Endothelial cell of coronary artery (primary cell): ENCODE measurements around the gene GDF3. TPM values are rescaled to one million over a fixed set of nuclear protein-coding genes. Genes with fewer than 3 reads are reported as not detected.

Source experiments
- total RNA-seq: library from RNA; depleted of rRNA; stranded (reverse); fragments of >200 nt; gene quantifications from 2 replicates; pipeline ENCODE4 v1.2.3, GENCODE V29; 2014

Gene GDF3
- total RNA-seq, result 0.18 TPM in 1 of 2 replicates, not detected in the other

DNA sequence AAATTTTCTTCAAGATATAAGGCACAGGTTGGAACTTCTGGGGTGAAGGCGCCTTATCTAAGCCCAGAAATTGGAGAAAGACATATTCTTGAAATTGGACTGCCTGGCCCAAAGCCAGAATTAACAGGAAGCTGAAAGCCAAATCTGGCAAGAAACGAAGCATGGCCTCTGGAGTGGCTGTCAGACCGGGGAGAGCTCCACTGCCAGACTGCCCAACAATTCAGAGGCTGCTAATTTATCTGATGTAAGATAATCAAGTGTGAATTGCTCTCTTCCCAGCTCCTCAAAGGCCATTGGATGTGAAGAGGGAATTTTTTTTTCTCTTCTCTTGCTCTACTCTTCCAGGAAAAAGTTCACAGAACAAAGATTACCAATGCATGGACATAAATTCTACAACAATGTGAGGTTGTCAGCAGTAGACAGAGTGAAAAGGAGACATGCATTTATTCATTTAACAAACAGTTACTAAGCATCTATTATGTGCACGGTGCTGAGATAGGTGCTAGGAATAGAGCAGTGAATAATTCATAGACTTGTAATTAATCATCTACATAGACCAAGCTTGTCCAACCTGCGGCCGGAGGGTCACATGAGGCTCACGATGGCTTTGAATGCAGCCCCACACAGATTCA lies at the start of gene GDF3:
TSS of gene GDF3 (minus strand) at position 210 of the 632 bp plus-strand sequence. CDS start at position 163, 47 bp downstream.

GRCh38 chr12:7711133-7711532 lies 15.6 kb upstream of the GDF3 start, which contains the start of gene DPPA3:
TSS of gene DPPA3 (plus strand) at chr12:7711433. CDS start at chr12:7711571, 138 bp downstream.

Other genes with a start within 250 kb of the GDF3 start
- gene CD163, start 192.0 kb downstream of the GDF3 start, total RNA-seq, result under 0.01 TPM in 1 of 2 replicates, not detected in the other
- not detected in 2 replicates for gene APOBEC1, start 29.9 kb downstream of the GDF3 start, total RNA-seq
- gene DPPA3, start 15.7 kb upstream of the GDF3 start, total RNA-seq, result not detected in 2 replicates
- gene CLEC4C, start 51.6 kb upstream of the GDF3 start, total RNA-seq, result not detected in 2 replicates
- gene NANOGNB, start 69.4 kb upstream of the GDF3 start, total RNA-seq, result not detected in 2 replicates
- gene NANOG, start 93.6 kb upstream of the GDF3 start, total RNA-seq, result not detected in 2 replicates
- under 0.01 TPM in 1 of 2 replicates, not detected in the other for gene SLC2A14, start 177.1 kb upstream of the GDF3 start, total RNA-seq
- 26.7 and 54.7 TPM in 2 replicates for gene SLC2A3, start 240.4 kb upstream of the GDF3 start, total RNA-seq